Endometrial microvascular endothelial cells (primary cell): ENCODE measurements around the gene NKD2. TPM values are rescaled to one million over a fixed set of nuclear protein-coding genes. Genes with fewer than 3 reads are reported as not detected.

Experiments
- in situ Hi-C: cut with HindIII; loops from 2 replicates; pipeline ENCODE4 v1.10.0; 2017; ENCODE audit warnings: low sequenced_read_pairs, low pct_unique_long_range_greater_than_20kb; ENCODE audit errors: inconsistent ontology term
- total RNA-seq: library from RNA; depleted of rRNA; stranded (reverse); fragments of >200 nt; gene quantifications from one replicate; pipeline ENCODE4 v1.2.3, GENCODE V29; 2015; ENCODE audit errors: inconsistent ontology term

Gene NKD2
- total RNA-seq, 1 donor from 2014 or later: not detected

- in situ Hi-C loops: no loop called here
These were observed 40.5 kb downstream of the NKD2 start for GRCh38 chr5:1048861-1049838.

- in situ Hi-C loops: no loop called here
These were observed 42.1 kb downstream of the NKD2 start for GRCh38 chr5:1050423-1051365.

GRCh38 chr5:1051366-1051720 lies 42.7 kb downstream of the NKD2 start:
- in situ Hi-C loops: no loop called here

- in situ Hi-C loops: no loop called here
These were observed 43.5 kb downstream of the NKD2 start for GRCh38 chr5:1052076-1052475.

- in situ Hi-C loops: no loop called here
These were observed 44.2 kb downstream of the NKD2 start for GRCh38 chr5:1052641-1053390.

DNA sequence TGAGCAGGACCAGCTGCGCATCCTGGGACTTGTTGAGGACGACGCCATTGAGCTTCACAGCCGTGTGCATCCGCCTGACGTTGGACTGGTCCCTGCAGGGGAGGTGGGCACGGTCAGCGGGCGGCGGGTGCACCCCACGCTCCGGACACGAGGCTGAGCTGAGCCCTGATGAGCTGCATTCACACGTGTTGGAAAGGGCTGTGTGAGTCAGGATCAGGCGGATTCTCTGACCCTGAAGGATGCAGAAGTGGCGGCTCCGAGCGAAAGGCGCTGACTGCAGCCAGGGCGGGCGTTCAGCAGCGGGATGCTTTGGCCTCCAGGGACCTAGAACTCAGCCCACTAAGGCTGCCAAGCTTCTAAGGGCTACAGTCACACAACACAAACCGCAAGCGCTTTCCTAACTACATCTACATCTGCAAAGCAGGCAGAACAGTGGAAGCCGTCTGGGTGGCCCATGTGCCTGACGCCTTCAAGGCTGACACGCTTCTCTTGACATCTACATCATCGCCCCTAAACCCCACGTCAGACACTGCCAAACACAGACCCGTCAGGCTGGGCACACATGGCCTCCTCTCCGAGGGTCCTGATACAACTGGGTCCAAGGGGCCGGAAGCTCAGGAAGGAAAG lies 44.9 kb downstream of the NKD2 start:
- in situ Hi-C loops: no loop called here

GRCh38 chr5:1054018-1054798 lies 45.6 kb downstream of the NKD2 start:
- in situ Hi-C loops: no loop called here

DNA sequence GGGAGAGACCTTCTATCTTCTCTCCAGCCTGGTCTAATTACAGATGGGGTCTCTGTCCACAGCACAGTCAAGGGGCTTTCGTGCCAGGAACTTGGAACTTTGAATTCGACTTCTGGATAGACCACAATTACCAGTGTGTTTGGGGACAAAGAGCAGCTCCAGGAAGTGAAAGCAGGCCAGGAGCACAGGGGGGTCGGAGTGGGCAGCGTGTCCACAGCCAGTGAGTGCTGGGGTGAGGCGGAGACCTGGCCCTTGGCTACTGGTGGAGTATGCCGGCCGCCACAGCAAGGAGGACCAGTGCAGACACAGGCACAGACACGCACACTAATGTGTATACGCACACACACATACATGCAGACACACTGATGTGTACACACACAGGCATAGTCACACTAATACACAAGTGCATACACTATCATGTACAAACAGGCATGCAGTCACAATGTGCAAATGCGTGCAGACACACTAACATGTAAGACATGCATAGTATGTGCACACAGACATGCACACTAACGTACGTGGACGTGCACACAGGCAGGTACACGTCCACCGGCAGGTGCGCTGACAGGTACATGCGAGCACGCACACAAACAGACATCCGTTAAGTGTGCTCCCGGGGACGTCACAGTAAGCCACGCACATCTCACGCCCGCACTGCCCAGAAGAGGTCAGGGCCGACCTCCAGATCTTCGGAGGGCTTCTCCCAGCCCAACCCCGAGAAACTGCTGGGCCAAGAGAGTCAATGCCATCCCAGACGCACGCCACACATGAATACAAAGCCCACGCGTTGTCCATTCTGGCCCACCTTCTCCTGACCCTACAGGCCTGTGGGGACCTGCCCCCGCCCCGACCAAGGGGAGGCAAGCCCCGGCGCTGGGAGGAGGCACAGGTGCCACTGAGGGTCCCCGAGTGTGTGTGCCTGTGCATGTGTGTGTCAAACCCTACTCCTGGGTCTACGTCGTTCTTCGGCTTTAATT lies 46.5 kb downstream of the NKD2 start:
- in situ Hi-C loops: no loop called here

DNA sequence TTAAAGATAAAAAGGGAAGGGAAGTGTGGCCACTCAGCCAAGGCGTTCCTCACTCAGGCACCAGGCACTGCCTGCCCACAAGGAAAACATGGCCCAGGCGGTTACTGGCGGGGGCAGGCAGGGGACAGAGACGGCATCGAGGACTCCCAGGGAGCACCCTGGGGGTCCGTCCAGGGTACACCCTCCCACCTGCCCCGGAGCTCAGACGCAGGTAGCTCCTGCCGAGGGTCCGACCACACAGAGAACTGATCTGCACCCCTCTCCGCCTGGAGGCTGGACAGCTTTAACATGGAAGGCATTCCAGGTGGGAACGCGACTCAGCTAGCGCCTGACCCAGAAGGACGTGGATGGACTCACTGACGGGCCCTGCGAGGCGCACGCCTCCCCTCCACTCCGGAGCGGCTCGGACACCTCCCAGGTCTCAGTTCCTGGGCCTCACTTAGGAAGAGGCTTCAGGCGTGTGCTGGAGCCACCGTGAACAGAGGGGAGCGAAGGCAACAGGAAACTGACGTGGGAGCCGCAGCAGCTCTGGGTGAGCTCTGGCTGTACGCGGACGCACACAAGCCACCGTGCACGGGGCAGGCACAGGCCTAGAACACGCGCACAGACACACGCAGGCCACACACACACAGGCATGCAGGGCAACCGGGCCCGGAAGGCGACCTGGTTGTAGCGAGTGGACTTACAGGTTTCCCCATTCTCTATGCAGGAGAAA lies 47.5 kb downstream of the NKD2 start:
- in situ Hi-C loops: no loop called here

DNA sequence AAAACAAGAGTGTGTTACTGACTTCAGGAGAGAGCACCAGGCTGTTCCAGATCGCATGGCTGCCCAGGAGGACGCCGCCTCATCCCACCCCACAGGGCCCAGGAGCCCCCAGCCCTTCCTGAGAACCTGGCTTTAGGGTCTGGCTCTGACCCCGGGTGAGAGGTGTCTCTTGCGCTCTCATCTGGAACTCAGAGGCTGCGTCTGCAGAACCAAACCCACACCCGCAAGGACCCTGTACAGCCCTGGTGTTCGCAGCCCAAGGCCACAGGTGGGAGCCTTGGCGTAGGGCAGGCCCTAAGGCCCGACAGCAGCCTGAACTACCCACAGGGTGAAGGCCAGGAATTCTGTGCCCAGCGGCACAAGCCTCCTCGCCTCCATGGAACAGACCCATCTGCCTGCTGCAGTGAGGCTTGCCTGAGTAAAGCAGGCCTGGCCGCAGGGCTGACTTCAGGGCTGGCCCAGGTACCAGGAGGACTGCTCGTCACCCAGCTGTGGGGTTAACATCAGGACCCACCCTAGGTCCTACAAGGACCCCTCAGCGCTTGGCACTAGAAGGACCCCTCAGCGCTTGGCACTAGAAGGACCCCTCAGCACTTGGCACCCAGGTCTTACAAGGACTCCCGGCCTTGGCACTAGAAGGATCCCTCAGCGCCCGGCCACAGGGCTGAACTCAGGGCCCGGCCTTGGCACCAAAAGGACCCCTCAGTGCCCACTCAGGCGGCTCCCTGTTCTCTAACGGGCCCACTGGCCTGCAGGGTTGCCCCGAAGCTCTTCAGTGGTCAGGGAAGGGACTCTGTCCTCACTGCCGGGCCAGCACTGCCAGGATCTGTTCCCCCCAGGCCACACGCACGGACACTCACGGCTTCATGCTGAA lies 48.2 kb downstream of the NKD2 start:
- in situ Hi-C loops: no loop called here

DNA sequence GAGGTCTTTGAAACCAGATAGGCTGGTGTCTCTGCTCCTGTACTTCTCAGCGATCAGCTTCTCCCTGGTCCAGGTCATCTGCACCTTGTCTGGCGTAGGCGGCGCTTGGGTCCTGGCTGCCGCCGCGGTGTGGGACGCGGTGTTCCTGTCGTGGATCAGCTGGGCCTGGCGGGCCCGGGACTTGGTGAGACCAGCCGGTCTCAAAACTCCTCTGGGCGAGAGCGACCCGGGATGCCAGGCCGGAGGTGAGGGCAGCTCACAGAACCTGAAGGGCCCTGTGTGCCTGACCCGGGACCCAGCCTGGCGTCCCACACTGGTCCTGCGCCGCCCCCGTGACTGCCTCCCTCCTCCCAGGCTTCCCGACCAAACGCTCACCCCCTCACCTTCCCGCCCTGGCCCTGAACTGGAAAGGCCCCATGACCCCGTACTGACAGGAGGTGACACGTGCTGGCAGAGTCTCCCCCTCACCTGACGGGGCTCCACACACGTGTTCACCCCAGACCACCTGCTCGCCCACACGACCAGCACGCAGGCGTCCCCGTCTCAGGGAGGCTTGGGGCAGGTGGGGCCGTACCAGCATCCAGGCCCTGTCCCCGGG lies 49.0 kb downstream of the NKD2 start:
- in situ Hi-C loops: no loop called here

- in situ Hi-C loops: no loop called here
These were observed 49.7 kb downstream of the NKD2 start for GRCh38 chr5:1058083-1058945.

GRCh38 chr5:1058988-1059883 lies 50.6 kb downstream of the NKD2 start:
- in situ Hi-C loops: no loop called here
